SK-N-SH treated with all-trans-retinoic acid at 6 μM for 48 hours (cell line): Measurements from ENCODE around the gene ELMO1.

Experiments
- ATAC-seq: fragments of 200-7000 bp; cut with Tn5 transposase; 3 replicates; pipeline ENCODE4 v1.9.1; 2020; ENCODE audit warnings: mild to moderate bottlenecking, moderate library complexity
- ARNTL ChIP-seq: fragments of 450-650 bp; formaldehyde crosslinking; IDR thresholded peaks from 2 replicates; pipeline ENCODE4 v1.5.0; 2020; ENCODE audit warnings: low read depth, mild to moderate bottlenecking, moderate library complexity, borderline replicate concordance
- BACH2 ChIP-seq: fragments of 250-450 bp; sonication (Bioruptor Pico); IDR thresholded peaks from 2 replicates; pipeline ENCODE4 v1.9.0; 2021; ENCODE audit warnings: mild to moderate bottlenecking, borderline replicate concordance
- CREB5 ChIP-seq: fragments of 250-450 bp; sonication (Bioruptor Pico); IDR thresholded peaks from 2 replicates; pipeline ENCODE4 v1.5.1; 2020; ENCODE audit warnings: low read depth, mild to moderate bottlenecking, moderate library complexity
- CSDC2 ChIP-seq: fragments of 250-450 bp; sonication (Bioruptor Pico); IDR thresholded peaks from 2 replicates; pipeline ENCODE4 v1.5.0; 2020; ENCODE audit warnings: mild to moderate bottlenecking, moderate library complexity
- CSRNP3 ChIP-seq: fragments of 250-450 bp; sonication (Bioruptor Pico); IDR thresholded peaks from 2 replicates; pipeline ENCODE4 v1.5.1; 2021; ENCODE audit warnings: mild to moderate bottlenecking, moderate library complexity
- ESRRG ChIP-seq: fragments of 250-450 bp; sonication (Bioruptor Pico); IDR thresholded peaks from 2 replicates; pipeline ENCODE4 v1.6.1; 2021; ENCODE audit warnings: mild to moderate bottlenecking
- GLIS3 ChIP-seq: fragments of 250-450 bp; sonication (Bioruptor Pico); IDR thresholded peaks from 2 replicates; pipeline ENCODE4 v1.5.0; 2020; ENCODE audit warnings: mild to moderate bottlenecking, moderate library complexity
- ISL1 ChIP-seq: fragments of 250-450 bp; sonication (Bioruptor Pico); IDR thresholded peaks from 2 replicates; pipeline ENCODE4 v2.1.2; 2022; ENCODE audit warnings: mild to moderate bottlenecking, moderate library complexity
- PATZ1 ChIP-seq: fragments of 250-450 bp; sonication (Bioruptor Pico); IDR thresholded peaks from 2 replicates; pipeline ENCODE4 v1.8.0; 2020; ENCODE audit warnings: mild to moderate bottlenecking, moderate library complexity, borderline replicate concordance
- POU6F1 ChIP-seq: fragments of 250-450 bp; sonication (Bioruptor Pico); IDR thresholded peaks from 2 replicates; pipeline ENCODE4 v1.8.0; 2021; ENCODE audit warnings: low read depth, mild to moderate bottlenecking, moderate library complexity, borderline replicate concordance
- PPARA ChIP-seq: fragments of 250-450 bp; sonication (Bioruptor Pico); IDR thresholded peaks from 2 replicates; pipeline ENCODE4 v1.5.0; 2020; ENCODE audit warnings: mild to moderate bottlenecking, borderline replicate concordance
- RARB ChIP-seq: fragments of 250-450 bp; sonication (Bioruptor Pico); IDR thresholded peaks from 2 replicates; pipeline ENCODE4 v1.8.0; 2021; ENCODE audit warnings: mild to moderate bottlenecking, moderate library complexity
- SNAI2 ChIP-seq: fragments of 250-450 bp; sonication (Bioruptor Pico); IDR thresholded peaks from 2 replicates; pipeline ENCODE4 v1.5.0; 2020; ENCODE audit warnings: mild to moderate bottlenecking, moderate library complexity
- TCF4 ChIP-seq: fragments of 250-450 bp; sonication (Bioruptor Pico); IDR thresholded peaks from 2 replicates; pipeline ENCODE4 v1.8.0; 2021; ENCODE audit warnings: mild to moderate bottlenecking, moderate library complexity, borderline replicate concordance
- TOX ChIP-seq: fragments of 250-450 bp; sonication (Bioruptor Pico); IDR thresholded peaks from 2 replicates; pipeline ENCODE4 v1.8.0; 2021; ENCODE audit warnings: mild to moderate bottlenecking, moderate library complexity, borderline replicate concordance
- TSHZ2 ChIP-seq: fragments of 250-450 bp; sonication (Bioruptor Pico); IDR thresholded peaks from 2 replicates; pipeline ENCODE4 v1.5.0; 2020; ENCODE audit warnings: mild to moderate bottlenecking, moderate library complexity
- ZC3H10 ChIP-seq: fragments of 250-450 bp; sonication (Bioruptor Pico); IDR thresholded peaks from 2 replicates; pipeline ENCODE4 v1.5.1; 2021; ENCODE audit warnings: mild to moderate bottlenecking, moderate library complexity
- ZFP3 ChIP-seq: fragments of 250-450 bp; sonication (Bioruptor Pico); IDR thresholded peaks from 2 replicates; pipeline ENCODE4 v1.5.0; 2020; ENCODE audit warnings: mild to moderate bottlenecking, moderate library complexity
- ZFP30 ChIP-seq: fragments of 450-650 bp; formaldehyde crosslinking; IDR thresholded peaks from 2 replicates; pipeline ENCODE4 v1.5.0; 2022; ENCODE audit warnings: mild to moderate bottlenecking, moderate library complexity
- ZNF565 ChIP-seq: fragments of 450-650 bp; formaldehyde crosslinking; conservative IDR thresholded peaks from 2 replicates; pipeline ENCODE4 v1.5.0; 2020; ENCODE audit warnings: low read depth, mild to moderate bottlenecking, moderate library complexity
- ZNF70 ChIP-seq: fragments of 450-650 bp; formaldehyde crosslinking; IDR thresholded peaks from 2 replicates; pipeline ENCODE4 v1.5.0; 2020; ENCODE audit warnings: mild to moderate bottlenecking, moderate library complexity
- ZNF8 ChIP-seq: fragments of 450-650 bp; formaldehyde crosslinking; IDR thresholded peaks from 2 replicates; pipeline ENCODE4 v1.5.0; 2020; ENCODE audit warnings: mild to moderate bottlenecking, moderate library complexity

ELMO1 gene

GRCh38 chr7:36905841-36906240, 542.8 kb downstream of the ELMO1 start:
- TF ChIP-seq GLIS3 (CRISPR knock-in tag) (no peak), ZNF565 (CRISPR knock-in tag) (no peak), TCF4 (no peak), PPARA (CRISPR knock-in tag) (no peak), PATZ1 (CRISPR knock-in tag) (no peak), ZFP30 (CRISPR knock-in tag) (no peak), ZNF70 (CRISPR knock-in tag) (no peak)

GRCh38 chr7:36904802-36905201, 543.9 kb downstream of the ELMO1 start:
- peak; percentile 22; the same call in 1 of the 3 replicates for ATAC-seq
- TF ChIP-seq ISL1 (peak; percentile 76), CREB5 (CRISPR knock-in tag) (peak; percentile 76), POU6F1 (CRISPR knock-in tag) (no peak), ZNF8 (CRISPR knock-in tag) (no peak), SNAI2 (CRISPR knock-in tag) (no peak), ZFP30 (CRISPR knock-in tag) (peak; percentile 60), BACH2 (CRISPR knock-in tag) (no peak), PATZ1 (CRISPR knock-in tag) (no peak), TOX (CRISPR knock-in tag) (no peak), ZNF70 (CRISPR knock-in tag) (peak; percentile 57; the same call in 1 of the 2 replicates), TSHZ2 (CRISPR knock-in tag) (peak; percentile 92; the same call in 1 of the 2 replicates), RARB (CRISPR knock-in tag) (no peak), PPARA (CRISPR knock-in tag) (no peak), ZC3H10 (no peak), TCF4 (peak; percentile 55; the same call in 1 of the 2 replicates), CSRNP3 (CRISPR knock-in tag) (0 out of 2 replicates have a peak, but pooled peaks have one; percentile 41), ESRRG (CRISPR knock-in tag) (0 out of 2 replicates have a peak, but pooled peaks have one; percentile 54), ARNTL (0 out of 2 replicates have a peak, but pooled peaks have one; percentile 6), GLIS3 (CRISPR knock-in tag) (no peak), CSDC2 (no peak), ZFP3 (CRISPR knock-in tag) (no peak)

More at GRCh38 chr7:36905841-36906240, 542.8 kb downstream of the ELMO1 start:
- ATAC-seq = no peak
